Kidney epithelial cell (primary cell): ENCODE measurements around the gene NELL1. TPM values are rescaled to one million over a fixed set of nuclear protein-coding genes. Genes with fewer than 3 reads are reported as not detected.

Experiments
- DNase-seq: peaks from one replicate; pipeline ENCODE4 v3.0.0-alpha.2; 2010; ENCODE audit warnings: low read depth
- H3K27me3 ChIP-seq: 2 replicates; pipeline ENCODE4 v1.6.0; 2011; ENCODE audit warnings: low read length; ENCODE audit not compliant: control insufficient read depth, insufficient read depth
- H3K36me3 ChIP-seq: 2 replicates; pipeline ENCODE4 v1.5.1; 2011; ENCODE audit warnings: low read length; ENCODE audit not compliant: control insufficient read depth, insufficient read depth
- H3K4me3 ChIP-seq: 2 replicates; pipeline ENCODE4 v1.5.1; 2011; ENCODE audit warnings: low read depth, mild to moderate bottlenecking, control low read depth, low read length
- CTCF ChIP-seq: IDR thresholded peaks from 2 replicates; pipeline ENCODE4 v1.5.1; 2011; ENCODE audit warnings: mild to moderate bottlenecking, moderate library complexity, low read length, control low read depth, inconsistent platforms; ENCODE audit not compliant: insufficient read depth, poor library complexity, severe bottlenecking
- total RNA-seq: library from RNA; depleted of rRNA; stranded (reverse); fragments of >200 nt; gene quantifications from 2 replicates; pipeline ENCODE4 v1.2.3, GENCODE V29; 2015

The NELL1 gene
- total RNA-seq, 1 donor from 2014 or later, result 0.17 TPM

- no peak for DNase-seq
Observed at GRCh38 chr11:20775331-20775730, 105.9 kb downstream of the NELL1 start.

GRCh38 chr11:20782775-20783174, 113.4 kb downstream of the NELL1 start:
- no peak for DNase-seq
- no peaks in the 10 kb centered on the region for H3K36me3 ChIP-seq
- TF ChIP-seq CTCF, result no peak
- no peak overlapping the region for H3K4me3 ChIP-seq
- no peaks in the 10 kb centered on the region for H3K27me3 ChIP-seq

More at GRCh38 chr11:20775331-20775730, 105.9 kb downstream of the NELL1 start:
- no peaks in the 10 kb centered on the region for H3K27me3 ChIP-seq
- no peaks in the 10 kb centered on the region for H3K36me3 ChIP-seq
- no peak overlapping the region for H3K4me3 ChIP-seq
- no peak for TF ChIP-seq CTCF

- TF ChIP-seq CTCF, result no peak
- Histone ChIP-seq H3K27me3 (no peaks in the 10 kb centered on the region), H3K4me3 (no peak overlapping the region), H3K36me3 (no peaks in the 10 kb centered on the region)
- no peak for DNase-seq
Observed at GRCh38 chr11:20783220-20783619, 113.8 kb downstream of the NELL1 start.

- Histone ChIP-seq H3K27me3 (no peaks in the 10 kb centered on the region), H3K4me3 (no peak overlapping the region), H3K36me3 (no peaks in the 10 kb centered on the region)
- TF ChIP-seq CTCF, result no peak
- no peak for DNase-seq
Observed at GRCh38 chr11:20790622-20791021, 121.2 kb downstream of the NELL1 start.

- TF ChIP-seq CTCF, result no peak
- H3K36me3 ChIP-seq, result no peaks in the 10 kb centered on the region
- no peak for DNase-seq
- H3K4me3 ChIP-seq, result no peak overlapping the region
- no peaks in the 10 kb centered on the region for H3K27me3 ChIP-seq
Observed at GRCh38 chr11:20795005-20795404, 125.6 kb downstream of the NELL1 start.

- no peaks in the 10 kb centered on the region for H3K36me3 ChIP-seq
- H3K4me3 ChIP-seq, result no peak overlapping the region
- no peak for DNase-seq
- H3K27me3 ChIP-seq, result no peaks in the 10 kb centered on the region
- no peak for TF ChIP-seq CTCF
Observed at GRCh38 chr11:20808328-20808727, 138.9 kb downstream of the NELL1 start.
